GM18870 (cell line): Measurements from ENCODE around the gene ANKMY1.

ENCODE experiments used
- ATAC-seq: cut with Tn5 transposase; IDR thresholded peaks from one replicate; pipeline ENCODE4 v1.9.1; 2021; ENCODE audit warnings: moderate library complexity; ENCODE audit not compliant: unreplicated experiment

ANKMY1 gene

DNA sequence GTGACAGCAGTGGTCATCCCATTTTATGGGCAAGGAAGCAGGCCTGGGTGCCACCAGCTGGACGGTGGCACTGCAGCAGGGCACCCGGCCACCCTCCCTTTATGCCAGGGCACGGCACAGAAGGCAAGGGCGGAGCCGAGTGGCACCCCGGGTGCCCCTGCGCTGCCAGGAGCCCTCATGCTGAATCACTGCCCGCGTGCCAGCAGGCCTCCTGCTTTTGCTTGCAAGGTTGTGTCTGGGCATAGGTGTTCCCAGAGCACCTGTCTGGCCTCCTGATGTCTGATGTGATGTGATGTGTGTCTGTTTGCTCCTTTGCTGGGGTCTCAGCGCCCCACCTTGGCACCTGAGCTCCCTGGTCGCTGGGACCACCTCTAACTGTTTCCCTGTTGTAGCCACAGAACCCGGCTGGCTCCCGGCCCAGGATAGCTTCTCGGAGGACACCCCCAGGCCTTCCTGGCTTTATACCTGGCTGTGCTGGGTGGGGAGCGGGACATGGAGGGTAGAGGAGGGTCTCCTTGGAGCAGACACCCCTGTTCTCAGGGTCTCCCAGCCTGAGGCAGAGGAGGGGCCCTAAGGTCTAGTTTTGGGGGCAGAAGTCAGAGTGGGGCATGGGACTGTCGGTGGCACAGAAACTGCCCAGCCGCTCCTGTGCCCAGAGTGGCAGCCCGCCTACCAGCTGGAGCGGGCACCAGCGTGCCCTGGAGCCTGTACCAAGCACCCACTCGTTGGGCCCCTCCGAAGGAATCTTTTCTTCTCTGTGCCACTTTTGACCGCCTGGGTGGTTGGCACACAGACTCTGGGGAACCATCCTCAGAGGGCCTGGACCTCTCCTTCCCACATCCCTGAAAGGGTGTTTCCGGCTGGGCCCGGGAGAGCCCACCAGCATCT, 118.7 kb downstream of the ANKMY1 start:
- no peak for ATAC-seq

DNA sequence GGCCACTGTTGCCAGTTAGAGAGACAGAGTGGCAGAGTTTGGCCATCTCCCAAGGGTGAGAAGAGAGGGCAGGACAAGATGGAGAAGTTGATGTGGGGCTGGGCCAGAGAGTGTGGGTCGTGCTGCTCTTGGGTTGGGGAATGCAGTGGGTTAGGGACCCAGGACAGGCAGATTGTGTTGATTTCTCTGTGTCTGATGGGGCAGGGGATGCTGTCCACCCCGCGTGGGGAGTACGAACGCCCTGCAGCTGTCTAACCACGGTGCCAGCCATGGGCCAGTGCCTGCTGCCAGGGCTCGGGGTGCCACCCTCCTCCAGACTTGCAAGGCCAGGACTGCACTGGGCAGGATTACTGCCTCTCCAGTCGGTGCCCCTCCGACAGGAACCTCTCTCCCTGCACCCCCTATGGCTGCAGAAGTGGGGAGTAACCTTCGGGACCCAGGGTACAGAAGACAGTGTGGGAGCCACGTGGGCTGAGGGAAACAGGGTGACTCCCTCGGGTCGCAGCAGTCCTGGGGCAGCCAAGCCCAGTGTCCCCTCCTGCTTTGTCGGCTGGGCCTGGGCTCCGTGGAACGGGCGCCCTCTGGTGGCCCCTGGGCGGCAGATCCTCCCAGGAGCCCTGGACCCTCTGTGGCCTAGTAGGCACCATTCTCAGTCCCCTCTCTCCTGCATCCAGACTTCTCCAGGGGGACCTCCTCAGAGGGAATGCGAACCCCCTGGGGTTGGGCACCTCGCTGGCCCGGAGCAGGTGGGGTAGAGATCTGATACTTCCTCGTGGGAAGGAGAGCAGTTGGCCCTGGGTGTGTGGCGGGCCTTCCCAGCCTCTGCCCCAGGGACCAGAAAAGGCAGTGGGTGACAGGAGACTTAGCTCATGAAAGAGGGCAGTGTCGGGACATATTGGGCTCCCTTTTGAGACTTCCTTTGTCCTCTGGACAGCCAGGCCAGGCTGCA, 119.7 kb downstream of the ANKMY1 start:
- no peak for ATAC-seq

DNA sequence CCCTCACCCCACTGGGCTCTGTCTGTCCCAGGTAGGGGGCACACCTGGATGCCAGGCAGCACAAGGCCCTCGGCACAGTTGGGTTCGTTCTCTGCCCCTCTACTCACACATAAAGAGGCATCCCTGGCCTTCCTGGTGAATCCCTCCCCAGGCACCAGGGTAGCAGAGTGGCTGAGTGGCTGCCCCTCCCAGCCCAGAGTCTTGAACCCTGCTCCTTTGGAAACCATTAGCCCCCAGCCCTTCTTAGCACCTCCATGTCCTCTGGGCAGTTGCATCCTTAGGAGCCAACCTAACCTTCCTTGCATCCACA, 120.3 kb downstream of the ANKMY1 start:
- ATAC-seq = no peak

DNA sequence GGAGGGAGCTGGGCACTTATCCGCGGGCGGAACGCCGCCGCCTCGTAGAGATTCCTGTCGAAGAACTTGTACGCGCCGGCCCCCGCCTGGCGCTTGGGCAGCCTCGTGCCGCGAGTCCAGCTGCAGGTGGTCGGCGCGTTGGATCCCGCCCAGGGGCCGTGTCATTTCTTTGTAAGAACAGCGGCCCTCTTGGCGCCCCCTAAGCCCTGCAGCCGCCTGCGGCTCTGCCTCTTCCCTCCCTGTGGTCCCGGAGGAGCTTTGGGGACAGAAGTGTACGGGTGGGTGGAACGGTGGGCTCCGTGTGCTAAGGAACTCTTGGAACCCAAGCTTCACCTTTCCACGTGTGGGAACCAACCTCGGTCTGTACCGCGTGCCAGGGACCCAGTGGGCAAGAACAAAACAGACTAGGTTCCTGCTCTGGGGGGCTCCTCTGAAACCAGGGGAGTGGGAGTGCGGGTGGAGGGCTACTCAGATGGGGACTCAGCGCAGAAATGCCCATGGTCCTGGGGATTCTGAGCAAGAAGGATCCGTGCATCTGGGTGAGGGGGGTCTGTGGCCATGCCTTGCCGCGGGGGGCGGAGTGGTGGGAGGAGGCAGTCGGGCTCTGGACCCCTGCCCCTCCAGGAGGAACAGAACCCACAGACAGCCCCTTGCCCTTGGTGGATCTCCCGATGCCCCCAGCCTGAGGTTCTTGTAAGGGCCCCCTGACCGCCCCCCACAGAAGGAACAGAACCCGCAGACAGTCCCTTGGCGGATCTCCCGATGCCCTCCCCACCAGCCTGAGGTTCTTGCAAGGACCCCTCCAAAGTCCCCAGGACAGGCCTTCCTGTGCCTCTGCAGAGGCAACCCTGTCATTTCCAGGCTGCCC, 120.9 kb downstream of the ANKMY1 start:
- ATAC-seq = no peak

DNA sequence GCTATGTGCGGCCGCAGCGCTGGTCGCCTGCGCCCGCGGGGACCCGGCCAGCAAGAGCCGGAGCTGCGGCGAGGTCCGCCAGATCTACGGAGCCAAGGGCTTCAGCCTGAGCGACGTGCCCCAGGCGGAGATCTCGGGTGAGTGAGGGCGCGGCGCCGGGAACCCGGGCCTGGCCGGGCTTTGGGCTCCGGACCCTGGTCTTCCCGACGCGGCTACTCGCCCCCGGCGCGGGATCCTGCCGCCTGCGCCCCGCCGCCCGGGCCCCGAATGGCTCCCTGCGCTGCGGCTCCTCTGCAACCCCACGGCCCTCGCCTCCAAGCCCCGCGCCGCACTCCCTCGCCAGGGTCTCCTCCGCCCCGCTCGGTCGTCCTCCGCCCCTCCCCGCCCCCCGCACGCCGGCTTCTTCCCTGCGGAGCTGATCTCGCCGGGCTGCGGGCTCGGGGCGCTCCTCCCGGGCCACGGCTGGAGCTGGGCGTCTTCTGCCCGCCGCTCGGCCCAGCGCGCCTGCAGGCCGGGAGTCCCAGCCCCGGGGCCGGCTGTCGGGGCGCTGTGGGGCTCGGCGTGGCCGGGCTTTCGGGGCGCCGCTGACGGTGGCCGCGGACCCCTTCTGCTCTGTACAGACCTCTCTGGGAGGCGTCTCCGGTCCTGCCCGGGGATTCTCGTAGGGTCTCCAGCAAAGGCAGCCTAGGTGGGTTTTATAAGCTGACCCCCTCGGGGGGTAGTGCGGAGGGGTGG, 121.7 kb downstream of the ANKMY1 start:
- ATAC-seq = no peak

DNA sequence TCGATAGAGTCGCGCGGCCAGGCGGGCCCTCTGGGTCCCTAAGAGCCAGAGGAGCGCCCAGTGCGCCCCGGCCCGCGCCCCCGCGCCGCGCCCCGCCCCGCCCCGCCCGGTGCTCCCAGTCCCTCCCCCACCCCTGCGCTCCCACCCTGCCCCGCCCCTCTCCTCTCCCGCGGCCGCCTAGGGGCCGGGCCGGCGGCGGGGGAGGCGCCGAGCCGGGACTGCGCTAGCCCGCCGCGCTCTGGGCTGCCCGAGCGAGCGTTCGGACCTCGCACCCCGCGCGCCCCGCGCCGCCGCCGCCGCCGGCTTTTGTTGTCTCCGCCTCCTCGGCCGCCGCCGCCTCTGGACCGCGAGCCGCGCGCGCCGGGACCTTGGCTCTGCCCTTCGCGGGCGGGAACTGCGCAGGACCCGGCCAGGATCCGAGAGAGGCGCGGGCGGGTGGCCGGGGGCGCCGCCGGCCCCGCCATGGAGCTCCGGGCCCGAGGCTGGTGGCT, 122.3 kb downstream of the ANKMY1 start, which contains the start of gene GPC1:
Gene GPC1, plus strand, starts transcription at position 207 of the 491 bp plus-strand sequence. Its CDS starts 256 bp downstream, at position 463.
- ATAC-seq = no peak

DNA sequence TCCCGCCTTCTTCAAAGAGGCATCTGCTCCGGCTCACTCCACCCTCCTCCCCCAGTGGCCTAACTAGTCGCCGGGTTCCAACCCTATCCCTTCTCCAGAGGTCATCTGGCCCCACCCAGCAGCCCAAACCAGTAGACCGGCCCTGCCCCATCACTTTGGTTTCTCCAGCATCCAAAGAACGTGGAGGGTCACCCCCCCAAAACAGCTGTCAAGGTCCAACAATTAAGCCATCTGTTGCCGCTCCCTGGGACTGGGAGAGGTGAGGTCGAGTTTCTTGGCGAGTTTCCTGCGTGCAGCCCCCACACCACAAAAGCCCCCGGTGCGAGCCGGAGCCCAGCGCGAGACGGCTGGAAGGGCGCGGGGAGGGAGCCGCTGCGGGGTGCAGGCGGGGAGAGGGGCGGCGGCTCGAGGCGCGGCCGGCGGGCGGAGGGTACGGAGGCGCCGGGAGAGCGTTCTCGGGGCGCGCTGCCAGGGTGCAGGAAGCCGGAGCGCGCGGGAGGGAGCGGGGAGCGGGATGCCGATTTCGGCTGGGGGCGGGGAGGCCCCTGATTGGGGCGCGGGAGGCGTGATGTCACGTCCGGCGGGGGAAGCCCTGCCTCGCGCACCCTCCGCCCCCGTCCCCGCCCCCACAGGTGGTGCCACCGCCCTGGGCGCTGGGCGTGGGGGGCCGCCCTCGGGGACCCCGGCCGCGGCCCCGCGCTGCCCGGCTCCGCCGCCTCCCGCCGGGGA, 122.9 kb downstream of the ANKMY1 start:
- no peak for ATAC-seq

DNA sequence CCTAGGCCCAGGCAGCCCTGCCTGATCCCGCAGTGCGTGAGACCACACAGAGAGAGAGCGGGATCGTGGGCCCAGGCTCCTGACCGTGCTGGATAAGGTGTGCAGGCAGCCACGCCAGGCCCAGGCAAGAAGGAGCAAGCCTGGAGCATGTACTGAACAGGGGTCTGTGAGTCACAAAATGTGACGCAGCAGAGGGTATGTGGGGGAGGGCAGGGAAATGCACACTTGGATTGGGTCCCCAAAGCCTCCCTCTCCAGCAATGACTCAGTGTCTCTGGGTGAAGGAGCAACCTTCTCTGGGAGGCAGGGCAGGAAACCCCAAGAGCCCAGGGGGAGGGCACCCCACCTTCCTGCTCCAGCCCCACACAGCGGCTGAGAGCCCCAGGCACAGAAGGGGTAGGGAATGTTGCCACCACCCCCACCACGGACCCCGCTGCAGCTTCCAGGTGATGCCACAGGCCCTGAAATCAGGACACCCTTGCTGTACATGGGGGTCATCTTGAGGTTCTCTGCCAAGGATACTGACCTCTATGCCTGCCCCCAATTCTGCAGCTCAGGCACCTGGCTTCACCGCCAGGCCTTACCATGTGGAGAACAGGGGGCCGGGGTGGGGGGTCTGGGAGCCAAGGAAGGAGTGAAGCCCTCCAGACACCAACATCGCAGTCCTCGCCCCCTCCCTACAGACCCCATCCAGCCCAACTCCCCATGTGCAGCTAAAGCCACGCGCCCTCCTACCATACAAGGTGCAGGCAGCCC, 123.6 kb downstream of the ANKMY1 start:
- no peak for ATAC-seq

DNA sequence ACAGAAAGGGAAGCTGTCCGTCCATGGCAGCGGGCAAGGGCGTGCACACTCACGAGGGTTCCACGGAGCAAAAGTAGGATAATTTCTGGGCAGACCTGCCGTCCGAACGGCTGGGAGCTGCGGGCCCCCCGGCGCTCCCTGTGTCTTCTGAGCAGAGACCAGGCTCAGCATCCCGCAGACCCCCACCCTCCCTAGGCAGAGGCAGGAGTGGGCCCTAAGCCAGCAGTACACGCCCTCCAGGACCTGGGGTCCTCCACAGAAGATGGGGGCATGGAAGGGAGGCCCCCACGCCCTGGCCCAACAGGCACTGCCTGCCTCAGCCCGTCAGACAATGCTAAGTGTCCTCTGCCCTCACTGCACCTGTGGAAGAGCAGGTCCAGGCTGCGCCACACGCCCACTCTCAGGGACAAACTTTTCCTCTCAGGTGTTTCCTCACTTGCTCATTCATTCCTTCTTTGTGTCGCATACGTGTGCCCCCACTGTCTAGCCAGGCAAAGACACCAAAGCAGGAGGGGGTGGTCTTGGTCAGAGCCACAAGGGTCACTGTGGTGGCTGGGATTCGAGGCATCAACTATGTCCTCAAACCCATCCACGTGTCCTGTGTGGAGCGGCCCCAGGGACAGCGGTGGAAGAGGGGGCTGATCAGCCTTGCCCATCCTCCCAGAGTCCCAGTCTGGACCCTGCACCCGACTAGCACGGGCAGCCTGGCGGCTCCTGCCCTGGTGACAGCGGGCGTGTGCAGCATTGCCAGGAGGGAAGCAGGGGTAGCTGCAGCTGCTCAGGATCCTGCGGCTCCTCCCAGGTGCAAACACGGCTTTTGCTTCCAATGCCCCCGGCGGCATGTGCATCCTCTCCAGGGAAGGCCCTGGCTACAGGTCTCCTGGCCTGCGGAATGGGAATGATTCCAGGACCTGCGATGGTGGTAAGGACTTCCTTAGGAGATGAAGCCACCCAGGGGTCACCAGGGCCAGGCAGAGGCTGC, 124.7 kb downstream of the ANKMY1 start:
- no peak for ATAC-seq

DNA sequence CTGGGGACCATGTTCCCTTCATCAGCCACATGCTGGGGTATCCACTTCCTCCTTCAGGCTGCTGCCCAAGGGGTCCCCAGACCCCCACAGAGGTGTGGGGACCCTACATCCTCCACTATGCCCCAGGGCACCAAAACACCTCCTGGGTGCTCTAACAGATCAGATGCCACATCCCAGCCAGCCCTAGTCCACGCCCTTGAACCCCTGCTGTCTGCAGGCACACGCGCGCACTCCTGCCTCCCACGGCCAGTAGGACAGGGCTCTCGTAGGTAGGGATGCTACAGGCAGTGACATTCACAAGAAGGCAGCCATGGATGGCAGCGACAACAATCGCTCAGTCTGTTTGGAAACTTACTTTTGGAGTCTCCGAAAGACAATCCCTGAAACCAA, 125.4 kb downstream of the ANKMY1 start:
- ATAC-seq = no peak

DNA sequence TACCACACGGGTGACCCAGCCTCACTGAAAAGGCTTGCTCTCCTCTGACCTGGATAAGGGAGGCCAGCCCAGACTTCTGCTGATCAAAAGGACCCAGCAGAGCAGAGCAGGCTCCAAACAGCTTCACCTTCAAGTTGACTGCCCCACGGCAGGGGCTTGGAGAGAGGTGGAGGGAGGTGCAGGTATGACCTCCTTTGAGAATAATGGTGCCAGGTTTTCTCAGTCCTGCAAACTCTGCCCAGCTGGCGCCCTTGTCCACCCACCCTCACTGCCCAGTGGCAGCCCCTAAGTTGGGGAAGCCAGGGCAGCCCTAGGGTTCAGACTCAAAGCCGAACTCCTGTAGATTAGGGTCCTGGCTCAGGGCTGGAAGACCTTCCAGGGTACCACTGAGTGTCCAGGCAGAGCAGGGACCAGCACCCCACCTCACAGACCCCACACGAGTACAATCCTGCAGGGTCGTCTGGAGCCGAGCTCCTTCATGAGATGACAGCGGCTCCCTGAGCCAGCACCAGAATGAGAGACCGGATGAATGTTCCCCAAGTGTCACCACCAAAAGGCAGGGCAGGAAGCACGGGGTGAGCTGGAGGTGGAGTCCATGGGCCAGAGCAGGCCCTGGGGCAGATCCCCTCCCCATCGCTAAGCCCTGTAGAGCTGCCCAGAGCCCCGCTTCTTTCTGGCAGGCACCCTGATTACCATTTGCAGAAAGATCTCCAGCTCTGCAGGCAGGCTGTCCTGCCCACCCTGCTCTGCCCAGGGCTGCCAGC, 125.9 kb downstream of the ANKMY1 start:
- ATAC-seq = no peak

DNA sequence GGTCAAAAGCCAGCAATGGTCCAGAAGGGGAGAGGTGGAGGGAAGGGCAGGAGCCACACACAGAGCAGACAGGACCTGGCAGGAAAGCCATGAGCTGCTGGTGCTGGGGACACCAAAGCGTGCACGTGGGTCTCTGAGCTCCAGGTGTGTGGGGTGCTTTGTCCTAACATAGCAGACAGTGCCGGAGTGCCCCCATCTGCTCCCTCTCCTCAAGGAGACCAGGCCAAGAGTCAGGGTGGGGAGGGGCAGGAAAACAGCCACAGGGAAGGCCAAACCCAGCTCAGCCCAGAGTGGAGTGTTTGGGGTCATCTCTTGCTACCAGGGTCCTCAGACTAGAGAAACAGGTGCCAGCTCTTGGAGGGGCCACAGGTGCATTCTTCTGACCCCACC, 126.5 kb downstream of the ANKMY1 start:
- no peak for ATAC-seq

DNA sequence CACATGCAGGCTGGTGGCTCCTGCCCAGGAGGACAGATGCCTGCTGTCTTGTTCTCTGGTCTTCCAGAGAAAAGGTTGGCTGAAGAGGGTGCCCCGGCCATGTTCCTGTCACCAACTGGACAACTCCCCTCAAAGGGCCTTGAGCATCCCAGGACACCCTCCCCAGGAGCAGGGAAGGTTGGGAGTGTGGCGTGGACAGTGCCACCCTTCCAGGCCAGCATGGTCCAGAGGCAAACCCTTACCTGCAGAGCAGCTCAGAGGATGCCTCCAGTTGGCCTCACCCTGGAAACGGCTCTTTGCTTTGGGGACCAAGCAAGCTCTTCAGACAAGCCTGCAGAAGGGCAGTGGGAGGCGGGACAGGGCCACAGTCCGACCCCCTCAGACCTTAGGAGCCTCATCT, 127.2 kb downstream of the ANKMY1 start:
- no peak for ATAC-seq

DNA sequence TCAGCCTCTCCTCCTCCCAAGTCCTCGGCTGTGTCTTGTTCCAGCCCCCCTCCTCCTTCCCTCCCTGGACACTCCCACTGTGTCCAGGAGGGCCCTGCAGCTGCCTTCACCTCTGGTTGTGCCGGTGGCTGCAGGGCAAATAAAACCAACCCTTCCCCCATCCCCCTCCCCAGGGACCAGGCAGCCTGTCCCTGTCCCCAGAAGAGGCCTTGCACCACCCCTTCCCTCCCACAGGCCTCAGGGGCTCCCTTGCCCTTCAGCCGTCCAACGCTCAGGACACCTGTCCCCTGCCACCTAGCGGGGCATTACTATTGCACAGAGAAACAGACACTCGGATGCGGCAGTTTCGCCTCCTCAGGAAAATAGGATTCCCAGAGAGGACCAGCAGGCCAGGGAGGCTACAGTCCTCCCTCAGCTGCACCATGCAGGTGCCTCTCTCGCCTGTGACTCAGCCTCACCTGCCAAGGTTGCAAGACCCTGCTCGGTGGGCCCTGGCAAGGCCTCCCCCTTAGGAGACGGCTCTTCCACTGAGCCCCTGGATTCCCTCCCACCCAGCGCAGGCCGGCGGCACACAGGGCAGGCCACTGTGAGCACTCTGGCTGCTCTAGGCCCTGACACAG, 127.8 kb downstream of the ANKMY1 start:
- ATAC-seq = no peak
